NCI-H1105 treated with DMSO at 0.1 percent for 48 hours (cell line): ENCODE measurements around the gene GPR17.
A peak's percentile ranks its signal among the peaks of the same experiment; 100 is the strongest.

Experiments used
- DNase-seq: peaks from one replicate; lab custom pipeline; 2025; lab: John Stamatoyannopoulos, UW

Gene GPR17

DNA sequence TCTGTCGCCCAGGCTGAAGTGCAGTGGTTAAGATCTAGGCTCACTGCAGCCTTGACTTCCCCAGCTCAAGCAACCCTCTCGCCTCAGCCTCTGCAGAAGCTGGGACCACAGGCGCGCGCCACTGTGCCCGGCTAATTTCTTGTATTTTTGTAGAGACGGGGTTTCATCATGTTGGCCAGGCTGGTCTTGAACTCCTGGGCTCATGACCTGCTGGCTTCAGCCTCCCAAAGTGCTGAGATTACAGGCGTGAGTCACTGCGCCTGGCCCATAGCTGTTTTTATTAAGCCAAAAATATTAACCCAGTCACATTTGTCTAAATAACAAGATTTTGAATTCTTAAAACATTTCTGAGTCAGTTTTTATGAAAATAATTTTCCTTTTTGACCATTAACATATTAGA is 49.0 kb downstream of the GPR17 start:
- no peak for DNase-seq

- no peak for DNase-seq
Measured at GRCh38 chr2:127695491-127696472, 49.8 kb downstream of the GPR17 start.

- no peak for DNase-seq
Measured at GRCh38 chr2:127697482-127698180, 51.7 kb downstream of the GPR17 start.

DNA sequence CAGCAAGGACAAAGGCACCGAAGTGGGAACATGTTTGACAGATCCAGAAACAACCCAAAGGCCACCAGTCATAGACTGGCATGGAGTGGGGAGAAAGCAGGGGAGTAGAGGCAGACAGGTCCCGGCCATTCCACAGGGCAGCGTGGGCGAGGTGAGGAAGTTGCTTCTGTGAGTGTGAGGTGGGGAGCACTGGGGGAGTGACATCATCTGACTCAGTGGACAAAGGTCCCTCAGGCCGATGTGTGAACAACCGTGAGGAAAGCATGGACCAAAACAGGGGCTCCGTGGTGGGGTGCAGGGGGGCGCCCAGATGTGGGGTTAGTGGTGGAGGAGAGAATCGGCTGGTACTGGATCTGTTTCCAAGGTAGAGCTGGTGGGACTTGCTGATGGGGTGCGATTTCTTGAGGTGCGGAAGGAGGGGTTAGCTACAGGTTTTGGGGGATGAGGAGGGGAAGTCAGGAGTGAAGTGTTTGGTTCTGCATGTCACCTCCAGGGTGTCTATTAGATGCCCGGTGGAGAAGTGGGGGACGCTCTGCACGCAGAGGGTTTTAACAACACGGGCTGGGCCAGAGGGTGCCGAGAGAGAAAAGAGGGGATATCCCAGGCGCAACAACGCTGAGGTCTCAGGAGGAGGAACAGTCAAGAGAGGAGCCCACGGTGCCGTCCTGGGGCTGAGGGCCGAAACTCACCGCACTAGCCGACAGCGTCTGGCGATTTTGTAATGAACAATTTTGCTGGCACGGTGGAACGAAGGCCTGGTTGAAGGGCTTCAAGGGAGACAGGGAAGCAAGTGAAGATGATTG is 52.8 kb downstream of the GPR17 start:
- DNase-seq = no peak

GRCh38 chr2:127700527-127701192 is 54.7 kb downstream of the GPR17 start:
- no peak for DNase-seq

DNA sequence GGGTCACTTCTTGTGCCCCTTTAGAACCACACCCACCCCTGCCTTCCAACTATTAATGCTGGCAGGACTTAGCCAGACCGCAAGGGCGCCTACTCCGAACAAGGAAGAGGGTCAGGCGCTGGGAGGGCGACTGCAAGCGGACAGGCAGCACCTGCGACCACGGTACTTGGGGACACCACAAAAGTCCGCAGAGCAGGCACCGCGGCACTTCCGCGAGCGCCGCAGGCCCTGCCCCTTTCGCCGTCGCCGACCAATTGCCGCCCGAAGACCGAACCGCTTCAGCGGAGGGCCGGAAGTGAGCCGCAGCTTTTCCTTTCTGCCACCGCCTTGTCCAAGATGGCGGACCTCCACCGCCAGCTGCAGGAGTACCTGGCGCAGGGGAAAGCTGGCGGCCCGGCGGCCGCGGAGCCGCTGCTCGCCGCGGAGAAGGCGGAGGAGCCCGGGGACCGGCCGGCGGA is 55.3 kb downstream of the GPR17 start, which contains the start of gene SFT2D3:
TSS of gene SFT2D3 (plus strand) at position 305 of the 458 bp plus-strand sequence. CDS start at position 337, 32 bp downstream.
- peak; percentile 90 for DNase-seq

- peak; percentile 67 for DNase-seq
Measured at GRCh38 chr2:127701651-127702394, 55.9 kb downstream of the GPR17 start.
